Fibroblast of the aortic adventitia (primary cell): ENCODE data around the gene RPEL1. TPM values are rescaled to one million over a fixed set of nuclear protein-coding genes. Genes with fewer than 3 reads are reported as not detected.

ENCODE experiments used
- DNase-seq: peaks from one replicate; pipeline ENCODE4 v3.0.0-alpha.2; 2010; ENCODE audit warnings: low read depth
- H3K4me3 ChIP-seq: 2 replicates; pipeline ENCODE4 v1.5.1; 2011; ENCODE audit warnings: low read depth, mild to moderate bottlenecking, control low read depth, low read length, moderate library complexity
- total RNA-seq: library from RNA; depleted of rRNA; stranded (reverse); fragments of >200 nt; gene quantifications from 2 replicates; pipeline ENCODE4 v1.2.3, GENCODE V29; 2012; ENCODE audit warnings: low replicate concordance
- TF ChIP-seq, protein P1 (sequence below): IDR thresholded peaks from 2 replicates; pipeline ENCODE4 v1.5.1; 2011; ENCODE audit warnings: mild to moderate bottlenecking, low read length, control low read depth, inconsistent platforms; ENCODE audit not compliant: insufficient read depth

Gene RPEL1
- total RNA-seq, 1 donor, result under 0.01 TPM

DNA sequence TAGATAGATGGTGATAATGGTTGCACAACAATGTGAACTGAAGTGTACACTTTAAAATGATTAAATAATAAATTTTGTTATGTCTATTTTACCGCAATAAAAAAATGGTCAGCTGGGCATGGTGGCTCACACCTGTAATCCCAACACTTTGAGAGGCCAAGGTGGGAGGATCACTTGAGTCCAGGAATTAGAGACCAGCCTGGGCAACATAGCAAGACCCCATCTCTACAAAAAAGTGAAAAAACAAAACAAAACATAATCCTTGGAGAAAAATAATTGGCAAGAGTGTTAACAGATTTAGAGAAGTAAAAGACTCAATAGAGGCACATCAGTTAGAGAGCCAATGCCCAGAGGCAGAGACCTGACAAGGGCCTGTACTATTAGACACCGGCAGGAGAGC lies 9.9 kb upstream of the RPEL1 start:
- no peak overlapping the region for H3K4me3 ChIP-seq
- TF ChIP-seq, protein P1, sequence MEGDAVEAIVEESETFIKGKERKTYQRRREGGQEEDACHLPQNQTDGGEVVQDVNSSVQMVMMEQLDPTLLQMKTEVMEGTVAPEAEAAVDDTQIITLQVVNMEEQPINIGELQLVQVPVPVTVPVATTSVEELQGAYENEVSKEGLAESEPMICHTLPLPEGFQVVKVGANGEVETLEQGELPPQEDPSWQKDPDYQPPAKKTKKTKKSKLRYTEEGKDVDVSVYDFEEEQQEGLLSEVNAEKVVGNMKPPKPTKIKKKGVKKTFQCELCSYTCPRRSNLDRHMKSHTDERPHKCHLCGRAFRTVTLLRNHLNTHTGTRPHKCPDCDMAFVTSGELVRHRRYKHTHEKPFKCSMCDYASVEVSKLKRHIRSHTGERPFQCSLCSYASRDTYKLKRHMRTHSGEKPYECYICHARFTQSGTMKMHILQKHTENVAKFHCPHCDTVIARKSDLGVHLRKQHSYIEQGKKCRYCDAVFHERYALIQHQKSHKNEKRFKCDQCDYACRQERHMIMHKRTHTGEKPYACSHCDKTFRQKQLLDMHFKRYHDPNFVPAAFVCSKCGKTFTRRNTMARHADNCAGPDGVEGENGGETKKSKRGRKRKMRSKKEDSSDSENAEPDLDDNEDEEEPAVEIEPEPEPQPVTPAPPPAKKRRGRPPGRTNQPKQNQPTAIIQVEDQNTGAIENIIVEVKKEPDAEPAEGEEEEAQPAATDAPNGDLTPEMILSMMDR, result no peak
- DNase-seq, result no peak

DNA sequence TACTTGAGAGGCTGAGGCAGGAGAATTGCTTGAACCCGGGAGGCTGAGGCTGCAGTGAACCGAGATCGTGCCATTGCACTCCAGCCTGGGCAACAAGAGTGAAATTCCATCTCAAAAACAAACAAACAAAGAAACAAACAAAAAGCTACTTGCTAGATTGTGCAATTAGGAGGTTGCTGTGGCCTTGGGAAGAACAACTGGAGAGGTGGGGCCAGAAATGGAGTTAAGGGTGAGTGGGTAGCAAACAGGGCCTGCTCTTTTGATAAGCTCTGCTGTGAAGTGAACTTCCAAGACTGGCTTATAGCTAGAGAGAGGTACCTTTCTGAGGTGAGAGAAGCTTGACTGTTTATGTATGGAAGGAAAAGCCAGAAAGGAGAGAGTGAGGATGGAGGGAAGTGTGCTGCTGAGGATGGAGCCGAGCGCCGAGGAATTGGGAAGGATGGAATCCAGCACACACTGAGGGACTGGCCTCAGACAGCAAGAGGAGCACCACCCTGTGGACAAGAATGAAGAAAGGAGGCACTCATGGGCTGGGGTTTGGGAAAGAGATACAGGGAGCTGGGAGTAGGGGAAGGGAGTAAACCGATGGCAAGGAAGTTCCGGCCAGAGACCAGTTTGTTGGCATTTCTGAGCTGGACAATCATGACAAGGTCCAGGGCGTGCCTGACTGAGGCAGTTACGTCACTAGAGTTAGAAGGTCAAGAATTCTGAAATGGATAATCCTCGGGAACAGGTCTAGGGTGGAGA lies 7.0 kb upstream of the RPEL1 start:
- DNase-seq, result peak; percentile 88
- TF ChIP-seq, protein P1, result peak; percentile 74
- no peak overlapping the region for H3K4me3 ChIP-seq

DNA sequence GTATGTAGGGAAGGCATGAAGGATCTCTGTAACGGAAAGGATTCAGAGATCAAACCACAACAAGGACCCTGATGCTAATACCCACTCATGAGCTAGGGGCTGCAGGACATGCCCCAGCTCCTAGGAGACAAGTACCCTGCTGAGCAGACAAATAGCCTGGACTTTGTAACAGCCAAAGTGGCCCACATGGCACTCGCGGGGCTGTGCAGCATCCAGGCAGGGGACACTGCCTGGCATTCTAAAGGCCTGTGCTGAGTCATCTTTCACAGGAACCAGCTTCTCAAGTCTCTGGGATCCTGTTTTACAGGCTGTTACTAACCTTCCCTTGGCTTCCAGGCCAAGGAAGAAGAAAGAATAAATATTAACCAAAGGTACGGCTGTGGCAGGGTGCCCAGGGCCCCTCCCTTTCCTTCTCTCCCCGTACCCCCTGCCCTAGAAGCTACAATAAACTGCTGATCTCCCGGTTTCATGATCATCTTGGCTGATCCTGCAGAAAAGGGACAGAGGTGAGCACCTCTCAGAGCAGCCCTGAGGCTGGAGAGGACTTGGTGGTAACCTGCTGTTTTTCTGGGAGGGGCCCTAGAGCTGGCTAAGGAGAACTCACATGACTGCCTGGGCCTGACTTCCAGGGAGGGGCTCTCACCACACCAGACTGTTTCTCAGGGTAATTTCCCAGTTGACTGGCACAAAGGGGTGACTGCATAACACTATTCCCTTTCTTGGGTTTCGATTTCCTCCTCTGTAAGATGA lies 4.2 kb upstream of the RPEL1 start:
- peak; percentile 46 for DNase-seq
- TF ChIP-seq, protein P1, result no peak

DNA sequence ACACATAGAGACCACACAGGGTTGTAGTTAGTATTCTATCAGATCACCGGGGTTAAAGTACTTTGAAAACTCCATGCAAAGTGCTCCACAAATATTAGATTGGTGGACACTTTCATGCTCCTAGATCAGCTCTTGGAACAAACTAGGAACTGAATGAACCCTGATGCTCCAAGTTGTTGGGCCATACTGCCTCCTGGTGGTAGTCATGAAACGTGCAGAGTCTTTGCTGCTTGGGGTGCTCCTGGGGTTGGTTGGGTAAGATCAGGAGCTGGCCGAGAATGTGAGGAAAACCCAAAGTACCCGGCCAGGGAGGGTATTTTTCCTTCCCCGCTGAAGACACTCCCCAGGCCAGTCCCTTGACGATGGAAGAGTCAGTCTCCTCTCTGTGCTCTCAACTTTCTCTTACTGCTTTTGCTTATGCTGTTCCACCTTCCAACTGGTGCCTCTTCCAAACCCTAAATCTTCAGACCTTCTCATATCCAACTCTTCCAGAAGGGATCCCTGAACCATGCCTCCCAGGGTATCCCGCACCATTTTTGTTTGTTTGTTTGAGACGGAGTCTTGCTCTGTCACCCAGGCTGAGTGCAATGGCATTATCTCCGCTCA lies 918 bp upstream of the RPEL1 start:
- peak; percentile 91 for DNase-seq

More for the DNA sequence above, 4.2 kb upstream of the RPEL1 start:
- no peak overlapping the region for H3K4me3 ChIP-seq

DNA sequence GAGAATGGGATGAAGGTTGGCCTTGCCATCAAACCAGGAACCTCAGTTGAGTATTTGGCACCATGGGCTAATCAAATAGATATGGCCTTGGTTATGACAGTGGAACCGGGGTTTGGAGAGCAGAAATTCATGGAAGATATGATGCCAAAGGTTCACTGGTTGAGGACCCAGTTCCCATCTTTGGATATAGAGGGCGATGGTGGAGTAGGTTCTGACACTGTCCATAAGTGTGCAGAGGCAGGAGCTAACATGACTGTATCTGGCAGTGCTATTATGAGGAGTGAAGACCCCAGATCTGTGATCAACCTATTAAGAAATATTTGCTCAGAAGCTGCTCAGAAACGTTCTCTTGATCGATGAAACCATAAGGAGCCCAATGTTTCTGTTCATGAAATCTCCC lies 637 bp downstream of the RPEL1 start:
- no peak for DNase-seq
- TF ChIP-seq, protein P1, result peak; percentile 25

More for the DNA sequence above, 918 bp upstream of the RPEL1 start:
- no peak overlapping the region for H3K4me3 ChIP-seq
- TF ChIP-seq, protein P1, result peak; percentile 92

DNA sequence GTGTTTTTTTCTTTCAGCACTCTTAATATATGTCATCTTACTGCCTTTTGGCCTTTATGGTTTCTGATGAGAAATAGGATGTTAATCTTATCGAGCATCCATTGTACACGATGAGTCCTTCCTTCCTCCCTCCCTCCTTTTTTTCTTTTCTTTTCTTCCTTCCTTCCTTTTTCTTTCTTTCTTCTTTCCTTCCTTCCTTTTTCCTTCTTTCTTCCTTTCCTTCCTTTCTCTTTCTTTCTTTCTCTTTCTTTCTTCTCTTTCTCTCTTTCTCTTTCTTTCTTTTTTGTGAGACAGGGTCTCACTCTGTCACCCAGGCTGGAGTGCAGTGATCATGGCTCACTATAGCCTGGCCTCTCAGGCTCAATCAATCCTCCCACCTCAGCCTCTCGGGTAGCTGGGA lies 8.4 kb downstream of the RPEL1 start:
- TF ChIP-seq, protein P1, result no peak
- no peak overlapping the region for H3K4me3 ChIP-seq
- no peak for DNase-seq

More for the DNA sequence above, 637 bp downstream of the RPEL1 start:
- no peak overlapping the region for H3K4me3 ChIP-seq
